Middle frontal gyrus (tissue), 1 donor: ENCODE results near the gene TPMT.
"Not testable (repeated sequence)": the region's sequence is repeated elsewhere in the genome, so short reads cannot be mapped to it uniquely, and the experiment has no call there.

ENCODE experiments used
- DNase-seq: peaks from one replicate; pipeline ENCODE4 v3.0.0-alpha.2; 2015; ENCODE audit warnings: low spot score; ENCODE audit errors: extremely low spot score

Gene TPMT

GRCh38 chr6:18155864-18156421, 1.1 kb upstream of the TPMT start:
- DNase-seq = no peak

DNA sequence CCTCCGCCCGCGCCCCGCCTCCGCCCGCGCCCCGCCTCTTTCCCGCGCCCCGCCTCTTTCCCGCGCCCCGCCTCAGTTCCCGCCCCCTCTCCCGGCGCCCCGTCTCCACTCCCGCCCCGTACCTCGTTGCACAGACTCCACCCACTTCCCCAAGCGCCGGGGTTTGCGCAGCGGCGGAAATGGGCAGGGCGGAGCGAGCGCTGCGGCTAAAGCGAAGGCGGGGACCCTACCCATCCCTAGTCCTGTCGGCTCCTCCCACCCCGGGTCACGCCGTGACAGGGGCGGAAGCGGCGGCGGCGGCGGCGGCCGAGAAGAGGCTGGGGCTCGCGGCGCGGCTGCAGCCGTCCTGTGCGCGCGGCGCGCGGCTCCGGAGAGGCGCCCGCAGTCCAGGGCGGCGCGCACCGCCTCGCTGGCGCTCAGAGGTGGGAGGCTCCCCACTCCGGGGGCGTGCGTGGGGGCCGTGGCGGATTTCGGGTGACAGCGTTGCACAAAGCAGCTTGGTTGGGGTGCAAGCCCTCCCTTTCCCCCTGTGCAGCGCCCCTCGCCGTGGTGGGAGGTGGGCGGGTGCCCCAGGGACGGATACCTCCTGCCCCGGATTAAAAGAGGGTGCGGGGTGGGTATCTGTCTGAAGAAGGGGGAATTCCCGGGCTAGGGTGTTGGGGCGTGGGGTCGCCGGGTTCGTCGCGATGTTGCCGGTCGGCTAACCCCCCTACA, 430 bp upstream of the TPMT start, which contains the start of gene KDM1B:
TSS of gene KDM1B (plus strand) at position 273 of the 714 bp plus-strand sequence. CDS start 4,474 bp downstream, outside the sequence.
- peak; percentile 97 for DNase-seq

- DNase-seq = no peak
These were observed 1.6 kb downstream of the TPMT start for GRCh38 chr6:18153311-18153703.

DNA sequence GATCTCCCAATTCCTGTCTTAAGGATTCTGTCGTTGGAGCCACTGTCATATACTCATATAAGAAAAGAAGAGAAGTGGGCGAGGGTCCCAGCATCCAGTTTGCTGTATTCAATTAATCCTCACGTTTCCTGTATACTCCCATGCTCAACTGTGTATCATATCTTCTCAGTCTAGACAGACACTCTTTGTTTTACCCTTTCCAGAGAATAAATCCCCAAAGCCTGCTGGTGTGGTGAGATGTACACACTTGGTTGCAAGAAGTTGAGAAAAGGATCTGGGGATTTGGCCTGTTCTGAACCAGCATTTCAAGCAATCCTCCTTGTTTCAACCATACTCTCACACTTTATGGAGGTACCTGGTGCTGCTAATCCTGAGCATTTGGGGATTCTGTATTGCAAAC, 3.1 kb downstream of the TPMT start:
- no peak for DNase-seq

DNA sequence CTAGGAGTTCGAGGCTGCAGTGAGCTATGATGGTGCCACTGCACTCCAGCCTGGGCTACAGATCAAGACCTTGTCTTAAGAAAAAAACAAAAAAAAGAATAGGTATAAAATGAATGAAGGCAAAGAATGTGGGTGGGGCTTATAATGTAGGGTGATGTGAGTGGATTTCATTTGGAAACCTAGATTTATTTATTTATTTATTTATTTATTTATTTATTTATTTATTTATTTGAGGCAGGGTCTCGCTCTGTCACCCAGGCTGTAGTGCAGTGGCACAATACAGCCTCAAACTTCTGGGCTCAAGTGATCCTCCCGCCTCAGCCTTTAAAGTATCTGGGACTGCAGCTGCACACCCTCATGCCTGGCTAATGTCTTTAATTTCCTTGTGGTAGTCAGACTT, 3.5 kb downstream of the TPMT start:
- not testable (repeated sequence) for DNase-seq

DNA sequence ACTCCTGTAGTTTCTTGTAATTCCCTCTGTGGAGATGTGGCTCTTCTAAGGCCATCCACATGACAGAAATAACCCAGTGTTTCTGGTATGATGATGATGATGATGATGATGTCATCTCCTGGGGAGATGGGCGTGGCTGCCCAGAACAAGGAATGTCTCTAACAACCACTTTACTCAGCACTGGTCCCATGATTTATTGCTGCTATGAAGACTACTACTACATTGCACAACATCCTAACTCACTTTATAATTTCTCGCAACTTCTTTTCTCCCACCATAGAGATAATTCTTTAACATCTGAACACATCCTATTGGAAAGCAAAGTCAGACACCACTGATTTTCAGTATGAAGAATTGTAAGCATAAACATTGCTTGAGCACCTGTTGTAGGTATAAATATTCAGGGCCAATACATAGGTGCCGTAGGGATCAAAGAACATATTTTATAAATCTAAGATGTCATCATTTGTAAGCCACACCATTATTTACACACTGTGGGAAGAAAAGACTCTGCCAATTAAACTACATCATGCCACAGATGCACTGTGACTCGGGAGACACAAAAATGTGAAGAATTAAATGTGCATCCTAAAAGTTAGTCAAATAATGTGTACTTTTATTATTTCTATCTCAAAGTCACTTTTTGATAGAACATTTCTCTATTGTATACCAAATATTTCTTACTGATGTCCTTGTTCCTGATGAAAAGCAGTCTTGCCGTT, 6.4 kb downstream of the TPMT start:
- no peak for DNase-seq

GRCh38 chr6:18147616-18148015, 7.3 kb downstream of the TPMT start:
- no peak for DNase-seq

- no peak for DNase-seq
These were observed 7.7 kb downstream of the TPMT start for GRCh38 chr6:18147160-18147559.

DNA sequence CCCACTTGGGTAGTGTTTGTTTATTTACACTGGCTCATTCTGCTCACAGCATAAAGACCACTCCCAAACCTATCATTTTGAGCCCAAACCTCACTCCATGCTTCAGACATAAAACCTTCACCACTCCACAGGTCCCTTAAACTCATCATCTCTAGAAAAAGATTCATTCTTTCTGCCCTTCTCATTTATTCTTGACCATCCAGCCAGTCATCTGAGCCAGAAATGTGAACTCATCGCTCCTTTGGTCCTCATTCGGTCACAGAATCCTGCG, 12.4 kb downstream of the TPMT start:
- no peak for DNase-seq

GRCh38 chr6:18141805-18142590, 12.9 kb downstream of the TPMT start:
- DNase-seq = no peak

DNA sequence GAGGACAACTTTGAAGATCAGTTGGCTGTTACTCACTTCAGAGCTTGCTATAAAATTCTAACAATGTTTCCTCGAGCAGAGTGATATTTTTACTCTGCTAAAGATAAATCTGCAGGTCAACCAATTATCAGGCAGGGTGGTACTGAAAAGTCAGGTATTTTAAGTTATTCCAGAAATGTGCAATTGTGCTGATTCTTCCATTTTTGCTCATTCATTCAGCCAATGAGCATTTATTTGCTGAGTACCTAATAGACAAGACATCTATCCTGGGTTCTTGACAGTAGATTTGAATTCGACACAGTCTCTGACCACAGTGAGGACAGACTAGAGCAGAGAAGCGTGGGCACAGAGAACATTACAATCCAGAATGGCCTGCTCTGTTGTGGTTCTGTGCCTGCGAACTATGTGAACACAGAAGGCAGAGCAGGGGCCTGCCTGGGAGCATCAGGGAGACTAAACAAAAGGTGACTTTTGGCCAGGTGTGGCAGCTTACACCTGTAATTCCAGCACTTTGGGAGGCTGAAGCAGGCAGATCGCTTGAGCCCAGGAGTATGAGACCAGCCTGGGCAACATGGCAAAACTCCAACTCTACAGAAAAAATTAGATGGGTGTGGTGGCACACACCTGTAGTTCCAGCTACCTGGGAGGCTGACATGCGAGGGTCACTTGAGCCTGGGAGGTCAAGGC, 14.8 kb downstream of the TPMT start:
- no peak for DNase-seq

- no peak for DNase-seq
These were observed 16.0 kb downstream of the TPMT start for GRCh38 chr6:18138906-18139305.

GRCh38 chr6:18136260-18136659, 18.6 kb downstream of the TPMT start:
- no peak for DNase-seq

GRCh38 chr6:18135171-18135570, 19.7 kb downstream of the TPMT start:
- DNase-seq = no peak

- DNase-seq = no peak
These were observed 22.5 kb downstream of the TPMT start for GRCh38 chr6:18132346-18132745.

GRCh38 chr6:18126121-18126520, 28.8 kb downstream of the TPMT start:
- DNase-seq = no peak

DNA sequence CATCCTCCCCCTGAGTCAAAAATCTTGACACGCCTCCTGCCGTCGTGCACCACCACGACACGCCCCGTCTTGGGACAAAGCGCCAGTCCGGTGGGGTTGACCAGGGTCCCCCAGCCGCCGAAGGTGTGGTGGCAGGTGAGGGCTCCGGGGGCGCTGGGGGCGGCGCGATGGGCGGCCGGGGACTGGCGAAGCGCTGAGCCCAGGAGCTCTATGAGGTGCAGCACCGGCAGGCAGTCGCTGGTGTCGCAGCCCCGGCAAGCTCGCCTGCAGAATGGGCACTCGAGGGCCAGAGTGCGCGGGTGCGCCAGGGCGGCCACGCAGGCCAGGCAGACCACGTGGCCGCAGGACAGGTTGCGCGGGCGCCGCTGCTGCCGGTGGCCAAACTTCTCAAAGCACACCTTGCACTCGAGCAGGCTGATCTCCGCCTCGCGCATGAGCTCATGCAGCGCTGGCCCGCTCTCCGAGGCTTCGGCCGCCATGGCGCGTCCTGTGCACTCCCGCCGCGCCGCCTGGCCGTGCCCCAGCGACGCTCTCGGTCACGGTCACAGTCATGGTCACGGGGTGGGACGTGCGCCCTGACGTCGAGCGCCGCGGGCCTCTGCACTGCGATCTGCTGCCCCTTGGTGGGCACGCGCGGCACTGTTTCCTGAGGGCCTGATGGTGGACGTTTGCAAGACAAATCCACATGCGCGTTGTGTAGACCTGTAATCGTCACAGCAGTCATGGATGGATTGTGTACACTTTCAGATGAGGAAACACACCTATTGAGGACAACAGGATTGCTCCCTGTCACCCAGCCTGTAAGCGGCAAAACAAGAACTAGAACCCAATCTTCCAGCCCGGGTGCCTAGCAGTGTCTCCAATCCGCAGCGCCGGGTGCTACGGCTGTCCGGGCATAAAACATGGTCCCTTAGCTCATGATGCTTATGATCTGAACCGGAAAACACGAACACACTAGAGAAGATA, 32.5 kb downstream of the TPMT start, which contains the start of gene NHLRC1:
TSS of gene NHLRC1 (minus strand) at position 550 of the 966 bp plus-strand sequence. CDS start at position 479, 71 bp downstream.
- peak; percentile 85 for DNase-seq

GRCh38 chr6:18121580-18122127, 33.2 kb downstream of the TPMT start:
- DNase-seq = no peak

DNA sequence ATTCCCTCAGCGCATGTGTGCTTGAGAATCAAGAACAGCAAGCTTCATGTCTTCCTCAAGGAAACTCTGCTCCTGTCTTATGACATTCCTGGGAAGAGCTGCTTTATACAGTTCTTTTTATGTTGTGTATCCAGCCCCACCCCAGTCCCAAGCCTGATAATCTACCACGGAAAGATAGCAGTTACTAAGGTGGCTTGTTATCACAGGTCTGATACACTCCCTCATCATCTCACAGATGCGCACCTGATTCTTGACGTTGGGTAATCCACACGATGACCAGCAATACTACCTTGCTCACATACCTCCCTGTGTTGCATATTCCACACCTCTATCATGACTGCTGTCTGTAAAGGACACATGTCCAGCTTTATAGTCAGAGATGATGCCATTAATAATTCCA, 35.6 kb downstream of the TPMT start:
- DNase-seq = no peak

DNA sequence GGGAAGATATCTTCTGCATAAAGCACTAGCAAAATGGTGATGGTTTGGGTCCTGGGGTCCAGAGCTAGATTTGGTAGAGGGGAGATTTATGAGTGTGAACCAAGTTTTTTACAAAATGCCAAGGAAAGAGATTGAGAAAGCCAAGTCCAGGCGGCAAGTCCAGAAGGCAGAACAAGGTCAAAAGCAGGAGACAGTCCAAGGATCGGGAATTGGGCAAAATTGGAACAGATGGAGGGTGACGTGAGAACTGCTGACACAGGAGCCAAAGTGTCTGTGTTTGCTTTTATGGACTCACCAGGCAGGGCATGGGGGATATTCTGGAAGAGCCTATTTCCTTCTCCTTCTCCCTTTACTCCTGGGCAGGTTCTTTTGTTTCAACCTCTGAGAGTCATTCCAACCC, 36.5 kb downstream of the TPMT start:
- DNase-seq = no peak
